Measurements from ENCODE around the gene SERP2. TPM values are rescaled to one million over a fixed set of nuclear protein-coding genes. Genes with fewer than 3 reads are reported as not detected.

The SERP2 gene
- total RNA-seq, 1 experiment from 2014 or later: 1.8 TPM

DNA sequence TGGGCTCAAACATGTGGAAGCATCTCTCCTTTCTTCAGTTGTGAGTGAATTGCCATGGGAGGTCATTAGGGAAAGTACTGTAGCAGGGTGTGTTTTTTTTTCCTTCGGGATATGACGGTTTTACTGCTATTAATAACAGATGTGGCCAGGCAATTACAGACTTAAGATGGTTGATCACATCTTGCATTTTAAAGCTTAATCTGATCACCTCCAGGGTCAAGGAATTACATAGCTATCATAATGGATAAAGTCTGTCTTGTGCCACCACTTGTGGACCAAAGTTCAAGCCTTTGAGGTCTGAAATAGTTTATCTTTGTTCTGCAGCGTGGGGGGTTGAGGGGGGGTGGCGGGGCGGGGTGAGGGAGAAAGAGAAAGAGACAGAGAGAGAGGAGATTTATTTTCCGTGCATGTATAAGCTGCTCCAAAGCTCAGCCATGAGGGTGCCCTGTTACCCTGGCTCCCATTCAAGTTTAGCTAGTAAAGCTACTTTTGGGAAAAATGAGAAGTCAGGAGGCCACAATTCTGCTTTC, 5.5 kb upstream of the SERP2 start:
- H2BK20ac ChIP-seq (ENCODE audit: low read depth, low read length, poor library complexity, severe bottlenecking): no peak overlapping the region
- H2BK15ac ChIP-seq (ENCODE audit: low read depth, low read length): no peak overlapping the region
- DNase-seq: no peak
- H2AFZ ChIP-seq (ENCODE audit: low read length): no peak overlapping the region
- TF ChIP-seq, protein P1, sequence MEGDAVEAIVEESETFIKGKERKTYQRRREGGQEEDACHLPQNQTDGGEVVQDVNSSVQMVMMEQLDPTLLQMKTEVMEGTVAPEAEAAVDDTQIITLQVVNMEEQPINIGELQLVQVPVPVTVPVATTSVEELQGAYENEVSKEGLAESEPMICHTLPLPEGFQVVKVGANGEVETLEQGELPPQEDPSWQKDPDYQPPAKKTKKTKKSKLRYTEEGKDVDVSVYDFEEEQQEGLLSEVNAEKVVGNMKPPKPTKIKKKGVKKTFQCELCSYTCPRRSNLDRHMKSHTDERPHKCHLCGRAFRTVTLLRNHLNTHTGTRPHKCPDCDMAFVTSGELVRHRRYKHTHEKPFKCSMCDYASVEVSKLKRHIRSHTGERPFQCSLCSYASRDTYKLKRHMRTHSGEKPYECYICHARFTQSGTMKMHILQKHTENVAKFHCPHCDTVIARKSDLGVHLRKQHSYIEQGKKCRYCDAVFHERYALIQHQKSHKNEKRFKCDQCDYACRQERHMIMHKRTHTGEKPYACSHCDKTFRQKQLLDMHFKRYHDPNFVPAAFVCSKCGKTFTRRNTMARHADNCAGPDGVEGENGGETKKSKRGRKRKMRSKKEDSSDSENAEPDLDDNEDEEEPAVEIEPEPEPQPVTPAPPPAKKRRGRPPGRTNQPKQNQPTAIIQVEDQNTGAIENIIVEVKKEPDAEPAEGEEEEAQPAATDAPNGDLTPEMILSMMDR (conservative IDR thresholded peaks at IDR 0.05): no peak
- Mint-ChIP-seq H3K9me3 (no peaks in the 10 kb centered on the region), H3K27me3 (ENCODE audit: low read depth) (peaks cover 18% of the 10 kb centered on the region), H3K4me3 (no peak overlapping the region), H3K27ac (no peak overlapping the region), H3K36me3 (ENCODE audit: insufficient read depth in 1 of 3, low read depth in 3 of 3) (no peaks in the 10 kb centered on the region), H3K4me1 (peaks cover 7 to 11% of the 10 kb centered on the region in 2 experiments)
- no peak overlapping the region for H3K23ac ChIP-seq (ENCODE audit: insufficient read length, low read depth, low read length)
- H2BK5ac ChIP-seq (ENCODE audit: insufficient read length, low read length): no peak overlapping the region
- H2AK5ac ChIP-seq (ENCODE audit: insufficient read length, low read length): no peak overlapping the region
- no peak overlapping the region for H2BK120ac ChIP-seq (ENCODE audit: low read depth, low read length, poor library complexity, severe bottlenecking)
- no peak overlapping the region for H3K4ac ChIP-seq (ENCODE audit: low read depth, low read length)
- H3K9me3 ChIP-seq (ENCODE audit: control insufficient read depth, low read depth, low read length): no peaks in the 10 kb centered on the region
- H3K18ac ChIP-seq (ENCODE audit: insufficient read length, low read depth, low read length): no peak overlapping the region
- no peak overlapping the region for H4K5ac ChIP-seq (ENCODE audit: insufficient read length, low read depth, low read length)
- H3K4me2 ChIP-seq (ENCODE audit: insufficient read depth, insufficient read length, low read length): no peak overlapping the region
- no peak overlapping the region for H3K14ac ChIP-seq (ENCODE audit: insufficient read depth, low read length)
- no peaks in the 10 kb centered on the region for H4K20me1 ChIP-seq (ENCODE audit: control insufficient read depth, insufficient read depth, insufficient read length)
- H3T11ph ChIP-seq (ENCODE audit: low read length): no peak overlapping the region
- no peak overlapping the region for H3K56ac ChIP-seq (ENCODE audit: insufficient read length, low read depth, low read length)
- no peak overlapping the region for H4K8ac ChIP-seq (replicated peaks; ENCODE audit: insufficient read length, low read depth, low read length)
- H3K79me1 ChIP-seq (ENCODE audit: insufficient read depth, low read depth, low read length, poor library complexity, severe bottlenecking): no peaks in the 10 kb centered on the region
- H3K27me3 ChIP-seq (ENCODE audit: insufficient read depth, low read length): no peaks in the 10 kb centered on the region; the same call in 1 of the 2 replicates
- peaks cover under 1% of the 10 kb centered on the region for H3K23me2 ChIP-seq (ENCODE audit: insufficient read length, low read depth, low read length, poor library complexity, severe bottlenecking)
- WGBS (ENCODE audit: extremely low coverage, insufficient read length, low lambda C conversion rate): no CpG with 5 or more reads among the region's 6 CpGs
- no peak overlapping the region for H2BK12ac ChIP-seq (ENCODE audit: insufficient read length, low read depth, low read length)
- no peak overlapping the region for H3K27ac ChIP-seq (ENCODE audit: insufficient read length, low read depth, low read length)
- no peaks in the 10 kb centered on the region for H3K4me1 ChIP-seq (ENCODE audit: insufficient read depth, low read length)
- no peak overlapping the region for H4K91ac ChIP-seq (ENCODE audit: insufficient read length, low read depth, low read length)
- H3K9ac ChIP-seq (ENCODE audit: extremely low read depth, insufficient read length, low read length): no peak overlapping the region
- H3K79me2 ChIP-seq (ENCODE audit: insufficient read depth, low read length): no peaks in the 10 kb centered on the region
